LHCN-M2 (cell line): ENCODE data around the gene DMD. TPM values are rescaled to one million over a fixed set of nuclear protein-coding genes. Genes with fewer than 3 reads are reported as not detected.
"Not testable (repeated sequence)": the region's sequence is repeated elsewhere in the genome, so short reads cannot be mapped to it uniquely, and the experiment has no call there.

ENCODE experiments used
- DNase-seq: peaks from one replicate; pipeline ENCODE4 v3.0.0-alpha.2; 2012; ENCODE audit warnings: low read depth
- total RNA-seq: library from RNA; depleted of rRNA; stranded (reverse); fragments of >200 nt; gene quantifications from 2 replicates; pipeline ENCODE4 v1.2.3, GENCODE V29; 2014

Gene DMD
- total RNA-seq, 1 experiment from 2014 or later, result 7.4 TPM

DNA sequence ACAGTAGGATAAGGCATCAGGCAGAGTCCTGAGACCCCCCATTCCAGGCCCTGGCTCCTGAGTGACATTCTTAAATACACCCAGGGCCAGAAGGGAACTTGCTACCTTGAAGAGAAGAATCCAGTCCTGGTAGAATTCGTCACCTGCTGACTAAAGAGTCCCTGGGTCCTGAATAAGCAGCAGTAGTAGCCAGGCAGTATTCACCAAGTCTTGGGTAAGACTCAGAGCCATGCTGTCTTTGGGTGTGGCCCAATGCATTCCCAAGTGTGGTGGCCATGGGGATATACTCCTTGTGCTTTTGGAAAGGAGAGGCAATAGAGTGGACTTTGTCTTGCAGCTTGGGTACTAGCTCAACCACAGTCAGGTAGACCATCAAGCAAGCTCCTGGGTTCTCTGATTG is 359.1 kb downstream of the DMD start:
- no peak for DNase-seq

DNA sequence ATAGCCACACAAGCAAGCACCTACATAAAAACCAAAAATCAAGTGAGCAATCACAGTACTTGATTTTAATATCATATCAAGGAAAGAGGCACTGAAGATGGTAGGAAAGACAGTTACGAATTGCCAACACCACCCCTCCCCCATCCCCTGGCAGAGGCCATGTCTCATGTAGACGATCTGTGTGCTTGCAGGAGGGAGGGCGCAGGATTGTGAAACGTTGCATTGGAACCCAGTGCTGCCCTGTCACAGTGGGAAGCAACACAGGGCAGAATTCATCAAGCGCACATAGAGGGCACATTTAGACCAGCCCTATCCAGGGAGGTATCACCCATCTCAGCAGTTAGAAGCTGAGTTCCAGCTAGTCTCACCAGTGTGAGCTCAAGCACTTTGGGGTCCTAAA is 359.8 kb downstream of the DMD start:
- no peak for DNase-seq

DNA sequence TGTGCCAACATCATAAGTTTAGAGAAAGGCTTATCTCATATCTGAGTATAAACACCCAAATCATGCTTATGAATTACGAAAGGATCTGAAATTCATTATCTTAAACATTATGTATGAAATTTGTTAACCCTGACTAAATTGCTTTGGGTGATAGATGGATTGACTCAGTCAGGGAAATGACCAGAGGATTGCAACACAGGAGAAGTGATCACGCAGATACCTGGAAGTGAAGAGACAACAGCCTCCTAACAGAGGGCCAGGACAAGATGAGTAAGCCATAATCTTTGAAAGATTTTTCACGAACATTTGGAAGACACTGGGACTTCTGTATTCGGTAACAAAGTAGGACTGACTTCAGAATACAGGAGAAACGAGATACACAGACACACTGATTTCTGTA is 363.4 kb downstream of the DMD start:
- no peak for DNase-seq

DNA sequence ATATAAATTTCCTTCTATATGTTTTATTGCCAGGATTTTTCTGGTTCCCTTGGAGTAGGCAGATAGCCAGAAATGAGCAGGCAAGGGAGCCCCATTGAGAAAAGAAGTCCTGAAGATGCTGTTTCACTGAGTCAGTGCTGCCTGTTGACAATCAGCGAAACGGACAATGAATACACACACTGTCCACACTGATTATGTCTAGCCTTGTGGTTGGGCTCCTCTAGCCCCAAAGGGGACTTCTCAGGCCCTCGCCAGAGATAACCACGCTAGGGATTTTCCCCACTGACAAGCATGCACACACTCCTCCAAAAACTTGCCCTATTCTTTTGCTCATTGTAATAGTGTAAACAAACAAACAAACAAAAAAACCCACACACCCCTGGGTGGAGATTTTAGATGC is 369.3 kb downstream of the DMD start:
- DNase-seq, result no peak

DNA sequence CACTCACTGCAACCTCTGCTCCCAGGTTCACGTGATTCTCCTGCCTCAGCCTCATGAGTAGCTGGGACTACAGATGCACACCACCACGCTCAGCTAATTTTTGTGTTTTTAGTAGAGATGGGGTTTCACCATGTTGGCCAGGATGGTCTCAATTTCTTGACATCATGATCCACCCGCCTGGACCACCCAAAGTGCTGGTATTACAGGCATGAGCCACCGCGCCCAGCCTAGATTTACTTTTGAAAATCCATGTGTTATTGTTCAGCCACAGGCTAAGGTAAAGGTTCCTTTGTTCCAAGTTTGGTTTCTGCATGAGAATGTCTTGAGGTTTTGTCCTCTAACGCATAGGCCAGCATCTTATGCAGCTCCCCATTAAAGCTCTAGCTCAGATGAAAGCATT is 371.6 kb downstream of the DMD start:
- DNase-seq, result no peak

DNA sequence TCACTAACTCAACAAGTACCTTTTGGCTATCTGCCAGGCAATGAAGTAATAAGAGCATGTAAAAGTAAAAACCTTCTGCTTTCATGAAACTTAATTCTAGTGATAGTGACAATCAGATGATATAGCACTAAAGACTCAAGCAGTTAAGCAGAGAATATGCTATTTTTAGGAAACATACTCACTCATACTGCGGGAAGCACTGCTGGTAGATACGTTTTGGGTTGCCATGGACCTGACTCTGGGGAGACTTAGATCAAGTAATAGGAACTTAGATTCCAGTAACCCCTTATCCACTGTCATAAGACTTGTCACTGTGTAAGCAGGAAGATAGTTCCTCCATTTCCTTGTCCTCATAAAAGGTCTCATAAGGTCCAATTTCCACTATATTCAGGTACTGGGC is 386.3 kb downstream of the DMD start:
- DNase-seq, result no peak

DNA sequence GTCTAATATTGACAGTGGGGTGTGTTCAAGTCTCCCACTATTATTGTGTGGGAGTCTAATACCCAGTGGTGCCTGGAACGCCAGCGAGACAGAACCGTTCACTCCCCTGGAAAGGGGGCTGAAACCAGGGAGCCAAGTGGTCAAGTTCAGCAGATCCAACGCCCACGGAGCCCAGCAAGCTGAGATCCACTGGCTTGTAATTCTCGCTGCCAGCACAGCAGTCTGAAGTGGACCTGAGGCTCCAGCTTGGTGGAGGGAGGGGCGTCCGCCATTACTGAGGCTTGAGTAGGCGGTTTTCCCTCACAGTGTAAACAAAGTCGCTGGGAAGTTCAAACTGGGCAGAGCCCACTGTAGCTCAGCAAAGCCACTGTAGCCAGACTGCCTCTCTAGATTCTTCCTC is 407.3 kb downstream of the DMD start:
- no peak for DNase-seq

DNA sequence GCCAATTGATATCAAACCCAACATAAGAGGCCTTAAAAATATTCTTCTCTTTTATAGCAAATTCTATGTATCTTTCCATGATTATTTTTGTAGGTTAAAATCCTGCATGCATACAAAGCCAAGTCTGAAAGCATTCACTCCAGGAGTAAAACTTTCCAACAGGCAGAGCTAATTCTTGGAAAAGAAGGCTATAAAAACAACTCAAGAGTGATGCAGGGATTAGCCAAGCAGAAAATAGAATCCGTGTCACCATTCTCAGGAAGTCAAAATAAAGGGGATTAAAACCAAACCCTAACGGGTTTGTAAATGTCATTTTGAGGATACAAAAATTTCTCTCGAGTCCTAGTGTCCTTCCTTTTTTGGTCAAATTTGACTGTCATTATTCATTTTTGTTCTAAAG is 412.4 kb downstream of the DMD start:
- no peak for DNase-seq

DNA sequence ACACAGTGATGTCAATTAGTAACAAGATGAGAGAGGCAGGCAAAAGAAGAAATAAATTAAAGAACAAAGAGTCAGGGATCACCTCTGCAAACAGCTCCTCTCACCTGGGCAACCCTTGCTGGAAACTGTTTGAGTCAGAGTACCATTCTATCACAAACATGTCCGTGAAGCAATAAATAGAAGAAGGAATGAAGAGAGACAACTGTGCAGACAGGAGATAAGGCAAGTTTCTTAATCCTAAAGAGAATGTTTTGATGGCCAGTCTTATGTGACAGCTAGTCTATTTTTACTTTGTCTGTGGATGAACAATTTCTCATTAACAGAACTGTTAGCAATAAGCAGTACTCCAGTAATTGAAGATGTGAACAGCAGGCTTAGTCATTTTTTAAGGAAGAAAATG is 422.4 kb downstream of the DMD start:
- DNase-seq, result no peak

DNA sequence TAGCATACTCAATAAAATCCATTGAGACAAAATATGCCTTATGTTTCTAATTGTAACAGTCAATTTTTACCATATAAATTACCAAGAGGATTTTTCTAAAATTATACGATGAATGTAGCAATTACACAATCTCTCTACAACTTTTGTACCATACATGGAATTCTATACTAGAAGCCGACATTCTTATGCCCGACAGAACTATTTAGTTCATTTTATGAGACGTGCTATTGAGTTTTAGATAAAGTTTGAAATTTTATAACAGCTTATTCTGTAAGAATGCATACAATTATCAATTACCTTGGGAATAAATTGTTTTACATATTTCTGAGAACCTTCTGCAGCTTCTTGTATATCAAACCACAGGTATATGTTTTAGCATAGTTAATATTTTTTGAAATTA is 431.2 kb downstream of the DMD start:
- DNase-seq, result no peak

DNA sequence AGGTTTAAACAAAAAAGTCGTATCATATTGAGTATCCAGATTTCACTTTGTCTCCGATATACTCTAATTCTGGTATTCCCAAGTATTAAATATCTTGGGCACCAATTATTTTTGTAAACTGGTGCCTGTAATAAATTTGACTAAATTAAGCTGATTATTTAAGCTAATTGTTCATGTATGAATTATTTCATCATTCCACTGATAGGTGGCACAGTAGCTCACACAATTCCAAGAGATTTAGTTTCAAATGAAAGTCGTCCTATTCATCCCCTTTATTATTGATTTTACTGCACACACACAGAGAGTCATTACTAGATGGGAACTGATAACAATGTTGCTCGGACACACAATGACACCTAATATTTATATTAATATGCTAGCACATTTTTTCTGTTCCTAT is 432.4 kb downstream of the DMD start:
- no peak for DNase-seq

DNA sequence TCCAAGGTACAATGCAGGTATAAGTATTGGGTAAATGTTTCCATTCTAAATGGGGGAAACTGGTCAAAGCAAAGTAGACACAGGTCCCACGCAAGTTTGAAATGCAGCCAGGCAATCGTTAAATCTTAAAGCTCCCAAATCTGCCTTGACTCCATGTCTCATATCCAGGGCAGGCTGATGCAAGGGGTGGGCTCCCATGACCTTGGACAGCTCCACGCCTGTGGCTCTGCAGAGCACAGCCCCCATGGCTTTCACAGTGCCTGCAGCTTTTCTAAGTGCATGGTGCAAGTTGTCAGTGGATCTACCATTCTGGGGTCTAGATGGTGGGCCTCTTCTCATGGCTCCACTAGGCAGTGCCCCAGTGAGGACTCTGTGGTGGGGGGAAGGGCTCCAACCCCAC is 436.4 kb downstream of the DMD start:
- no peak for DNase-seq

DNA sequence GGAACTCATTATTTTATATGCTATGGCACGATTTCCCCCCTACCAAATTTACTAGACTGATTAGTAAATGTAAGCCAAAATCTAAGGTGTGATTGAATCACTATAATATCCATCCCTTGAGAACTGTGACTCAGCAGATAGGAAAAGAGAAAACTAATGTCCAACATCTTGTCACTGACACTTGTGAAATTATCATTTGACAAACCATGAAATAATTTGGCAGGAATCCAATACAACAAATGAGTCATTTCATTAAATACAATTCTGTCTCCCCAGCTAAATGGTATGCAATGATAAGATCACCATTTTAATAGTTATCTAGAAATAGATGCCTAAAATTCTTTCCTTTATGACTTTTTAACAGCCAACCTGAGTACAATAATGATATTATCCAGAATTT is 462.3 kb downstream of the DMD start:
- DNase-seq, result peak; percentile 9

DNA sequence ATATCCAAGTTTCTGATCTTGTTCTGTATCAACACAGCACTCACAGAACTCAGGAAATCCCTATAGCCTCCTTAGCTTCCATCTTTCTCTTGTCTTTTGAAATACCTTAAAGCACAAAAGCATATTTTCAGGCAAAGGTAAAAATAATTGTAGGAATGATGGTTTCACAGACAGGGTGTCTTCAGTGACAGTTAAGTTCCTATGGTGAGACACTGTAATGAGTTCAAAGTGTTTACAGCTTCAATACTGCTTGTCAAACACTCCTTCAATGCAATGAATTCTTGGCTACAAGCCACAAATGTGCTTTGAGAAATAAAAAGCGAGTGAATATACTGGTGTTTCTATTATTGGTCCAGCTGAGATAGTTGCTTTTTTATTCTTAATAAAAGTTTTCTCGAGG is 466.0 kb downstream of the DMD start:
- DNase-seq, result peak; percentile 0

DNA sequence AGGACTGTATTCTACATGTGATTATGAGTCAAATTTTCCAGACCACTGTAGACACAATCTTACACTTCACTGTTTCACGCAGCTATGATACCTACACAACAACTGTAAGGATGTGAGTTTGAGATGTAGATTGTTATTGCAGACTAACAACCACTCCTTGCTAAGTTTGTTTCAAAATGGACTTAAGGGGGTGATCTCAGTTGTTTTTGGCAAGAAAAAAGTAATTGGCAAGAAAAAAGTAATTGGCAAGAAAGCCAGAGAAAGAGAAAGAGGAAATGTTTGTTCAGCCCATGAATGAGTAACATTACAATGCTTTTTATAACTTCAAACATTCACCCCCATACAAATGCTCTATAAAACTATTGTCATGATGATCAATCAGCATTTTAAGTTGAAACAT is 466.4 kb downstream of the DMD start:
- DNase-seq, result no peak

DNA sequence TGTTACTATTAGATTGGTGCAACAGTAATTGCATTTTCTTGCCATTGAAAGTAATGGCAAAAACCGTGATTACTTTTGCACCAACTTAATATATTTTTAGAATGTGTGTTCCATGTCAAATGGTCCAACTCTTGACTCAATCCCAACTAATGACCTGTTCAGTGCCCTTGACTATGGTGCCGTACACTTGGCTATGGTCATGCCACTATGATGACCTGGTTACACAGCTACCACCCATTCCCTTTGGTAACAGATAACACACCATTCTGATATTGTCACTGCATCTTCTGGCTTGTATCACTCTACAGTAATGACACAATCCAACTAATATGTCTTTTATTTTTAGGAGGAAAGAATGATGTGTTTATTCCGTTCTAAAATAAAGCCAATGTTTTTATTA is 469.4 kb downstream of the DMD start:
- no peak for DNase-seq

DNA sequence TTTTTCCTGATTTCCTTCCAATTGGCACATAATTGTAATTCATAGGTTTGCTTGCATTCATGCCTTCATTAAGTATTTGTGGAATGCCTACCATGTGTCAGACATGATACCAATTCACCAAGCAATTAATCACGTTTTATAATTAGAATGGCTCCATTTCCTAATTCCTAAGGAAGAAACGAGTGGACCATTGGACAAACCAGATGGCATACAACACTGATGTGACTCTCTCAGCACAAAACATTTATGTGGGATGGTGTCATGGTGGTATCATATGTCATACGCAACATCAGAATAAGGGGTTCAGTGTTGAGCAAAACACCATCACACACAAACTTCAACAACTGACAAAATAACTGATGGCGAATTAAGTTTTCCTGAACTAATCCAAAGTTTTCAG is 502.8 kb downstream of the DMD start:
- no peak for DNase-seq

DNA sequence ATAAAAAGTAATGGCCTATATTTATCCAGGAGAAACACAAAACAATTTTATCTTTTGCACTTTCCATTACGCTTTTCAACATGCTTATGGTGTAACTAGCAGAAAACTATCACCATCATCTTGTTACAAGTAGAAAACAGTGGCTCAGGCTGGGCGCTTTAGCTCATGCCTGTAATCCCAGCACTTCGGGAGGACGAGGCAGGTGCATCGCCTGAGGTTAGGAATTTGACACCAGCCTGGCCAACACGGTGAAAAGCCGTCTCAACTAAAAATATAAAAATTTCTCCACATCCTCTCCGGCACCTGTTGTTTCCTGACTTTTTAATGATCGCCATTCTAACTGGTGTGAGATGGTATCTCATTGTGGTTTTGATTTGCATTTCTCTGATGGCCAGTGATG is 506.0 kb downstream of the DMD start:
- DNase-seq, result not testable (repeated sequence)

DNA sequence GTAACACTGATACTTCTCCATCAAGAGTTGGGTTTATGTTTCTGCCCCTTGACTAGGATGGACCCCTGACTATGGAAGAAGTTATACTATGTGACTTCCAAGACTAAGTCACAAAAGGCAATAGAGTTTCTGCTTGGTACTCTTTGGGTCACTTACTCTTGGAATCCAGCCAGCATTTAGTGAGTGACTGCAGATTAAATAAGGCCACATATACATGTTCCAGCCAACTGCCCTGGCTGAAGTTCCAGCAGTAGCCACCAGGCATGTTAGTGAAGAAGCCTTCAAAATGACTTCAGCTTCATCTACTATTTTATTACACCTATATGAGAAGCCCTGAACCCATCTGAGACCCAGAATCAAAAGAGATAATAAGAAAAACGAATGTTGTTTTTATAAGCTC is 524.0 kb downstream of the DMD start:
- no peak for DNase-seq

DNA sequence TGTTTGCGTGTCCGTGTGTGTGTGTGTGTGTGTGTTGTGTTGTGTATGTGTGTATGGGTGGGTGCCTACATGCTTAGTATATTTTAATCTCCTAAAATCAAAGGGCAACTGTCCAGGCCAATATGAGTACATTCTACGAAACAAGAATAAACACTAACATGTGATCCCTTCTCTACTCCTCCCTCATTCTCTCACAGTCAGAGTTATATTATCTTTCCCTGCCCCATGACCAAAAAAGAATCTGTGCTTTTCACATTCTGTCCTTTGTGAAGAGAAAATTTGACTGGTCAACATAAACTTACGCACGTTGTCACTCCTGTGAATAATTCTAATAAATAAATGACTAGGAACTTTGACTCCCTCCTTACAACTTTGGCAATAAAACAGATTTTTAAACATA is 532.9 kb downstream of the DMD start:
- no peak for DNase-seq

DNA sequence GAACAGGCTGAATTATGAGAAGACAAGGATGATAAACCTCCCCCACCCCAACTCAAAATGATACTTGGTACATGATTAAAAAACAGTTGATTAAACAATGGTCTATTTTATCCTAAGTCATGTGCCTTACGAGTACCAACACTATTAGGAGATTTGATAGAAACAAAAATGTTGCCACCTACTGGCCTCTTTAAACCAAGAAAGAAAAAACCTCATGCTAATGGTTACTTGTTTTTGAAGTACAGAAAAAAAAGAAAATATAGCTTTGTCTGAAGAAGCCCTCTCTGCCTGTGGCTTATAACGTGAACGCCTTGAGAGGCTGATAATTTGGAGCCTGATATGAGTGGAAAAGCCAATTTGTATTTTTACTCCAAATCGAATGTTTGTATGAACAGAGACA is 538.2 kb downstream of the DMD start:
- peak; percentile 18 for DNase-seq

DNA sequence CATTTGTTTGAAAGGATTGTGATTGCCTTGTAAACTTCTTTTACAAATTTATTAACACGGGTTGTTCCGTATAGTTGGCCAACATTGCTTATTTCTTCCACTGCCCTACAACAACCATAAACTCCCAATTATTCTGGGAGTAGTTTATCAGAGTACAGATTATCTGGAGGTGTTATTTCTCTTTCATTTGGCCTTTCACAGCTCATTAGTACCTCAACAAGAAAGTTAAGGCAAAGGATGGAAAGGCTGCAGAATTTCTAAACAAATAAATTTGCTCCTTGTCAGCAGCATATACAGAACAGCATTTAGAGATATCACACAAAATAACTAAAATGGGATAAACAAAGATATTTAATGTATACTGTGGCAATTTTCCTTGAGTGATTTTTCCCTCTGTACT is 548.8 kb downstream of the DMD start:
- DNase-seq, result no peak

DNA sequence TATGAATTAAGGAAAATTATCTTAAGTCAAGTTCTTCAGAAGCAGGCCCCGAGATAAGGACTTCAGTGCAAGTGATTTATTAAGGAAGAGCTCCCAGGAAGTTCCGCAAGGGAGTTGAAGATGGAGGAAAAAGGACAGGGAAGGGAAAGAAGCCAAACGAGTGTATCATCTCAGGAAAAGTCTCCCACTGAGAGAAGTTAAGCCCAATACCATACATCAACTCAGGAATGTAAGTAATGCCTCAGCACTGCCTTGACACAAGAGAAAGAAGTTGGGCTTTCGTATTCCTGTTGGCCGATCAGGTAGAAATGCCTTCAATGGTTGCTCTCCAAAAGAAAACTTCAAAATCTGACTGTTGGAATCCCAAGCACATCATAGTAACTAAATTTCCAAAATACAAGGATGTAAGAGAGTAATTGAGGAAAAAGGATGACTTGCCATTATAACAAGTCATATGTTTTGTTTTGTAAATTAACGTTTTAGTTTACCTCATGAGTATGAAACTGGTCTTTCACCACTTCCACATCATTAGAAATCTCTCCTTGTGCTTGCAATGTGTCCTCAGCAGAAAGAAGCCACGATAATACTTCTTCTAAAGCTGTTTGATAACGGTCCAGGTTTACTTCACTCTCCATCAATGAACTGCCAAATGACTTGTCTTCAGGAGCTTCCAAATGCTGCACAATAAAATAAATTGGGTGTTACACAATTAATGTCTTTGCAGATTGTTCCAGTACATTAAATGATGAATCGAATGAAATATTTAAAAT is 566.7 kb downstream of the DMD start:
- DNase-seq, result no peak

DNA sequence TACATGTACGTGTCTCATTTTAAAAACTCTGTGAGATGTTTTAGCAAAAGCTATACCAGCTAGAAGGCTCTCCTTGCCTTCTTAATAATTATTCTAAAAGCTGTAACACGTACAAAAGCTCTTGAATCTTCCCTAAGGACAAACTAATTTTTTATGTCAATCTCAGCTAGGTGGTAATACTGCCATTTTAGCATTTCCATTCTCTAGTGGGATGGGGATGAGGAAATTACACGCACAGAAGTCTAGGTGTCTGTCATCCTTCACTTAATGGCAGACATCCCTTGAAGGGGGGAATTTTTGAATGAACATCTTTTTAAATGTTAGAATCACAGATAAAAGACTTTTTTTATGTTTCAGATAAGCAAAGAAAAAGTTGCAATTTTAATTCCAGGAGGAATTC is 569.1 kb downstream of the DMD start:
- no peak for DNase-seq
